Measurements from ENCODE around the gene ABCB9.

Gene ABCB9

GRCh38 chr12:123001464-123001863, 35.2 kb upstream of the ABCB9 start:
- H3K9me3 ChIP-seq (ENCODE audit: control insufficient read depth, insufficient read depth, low read length): no peaks in the 10 kb centered on the region
- no peak overlapping the region for H3K4me3 ChIP-seq (ENCODE audit: low read length)
- no CpG with 5 or more reads among the region's 3 CpGs for WGBS (ENCODE audit: insufficient coverage, insufficient read length)
- H3K27ac ChIP-seq (ENCODE audit: low read length): no peak overlapping the region
- H3K4me1 ChIP-seq (ENCODE audit: control insufficient read depth, insufficient read depth, low read length): no peaks in the 10 kb centered on the region
- no peaks in the 10 kb centered on the region for H3K36me3 ChIP-seq (ENCODE audit: control insufficient read depth, insufficient read depth, low read length)
- H3K27me3 ChIP-seq (ENCODE audit: control insufficient read depth, insufficient read depth, low read length): no peaks in the 10 kb centered on the region
- no peak for DNase-seq (ENCODE audit: low read depth, low spot score)

GRCh38 chr12:123000578-123000977, 34.3 kb upstream of the ABCB9 start:
- Histone ChIP-seq H3K4me3 (ENCODE audit: low read length) (no peak overlapping the region), H3K36me3 (ENCODE audit: control insufficient read depth, insufficient read depth, low read length) (no peaks in the 10 kb centered on the region), H3K9me3 (ENCODE audit: control insufficient read depth, insufficient read depth, low read length) (no peaks in the 10 kb centered on the region), H3K27me3 (ENCODE audit: control insufficient read depth, insufficient read depth, low read length) (no peaks in the 10 kb centered on the region), H3K4me1 (ENCODE audit: control insufficient read depth, insufficient read depth, low read length) (no peaks in the 10 kb centered on the region), H3K27ac (ENCODE audit: low read length) (no peak overlapping the region)
- no CpG with 5 or more reads among the region's 10 CpGs for whole genome bisulfite sequencing (ENCODE audit: insufficient coverage, insufficient read length)
- DNase-seq (ENCODE audit: low read depth, low spot score): no peak

DNA sequence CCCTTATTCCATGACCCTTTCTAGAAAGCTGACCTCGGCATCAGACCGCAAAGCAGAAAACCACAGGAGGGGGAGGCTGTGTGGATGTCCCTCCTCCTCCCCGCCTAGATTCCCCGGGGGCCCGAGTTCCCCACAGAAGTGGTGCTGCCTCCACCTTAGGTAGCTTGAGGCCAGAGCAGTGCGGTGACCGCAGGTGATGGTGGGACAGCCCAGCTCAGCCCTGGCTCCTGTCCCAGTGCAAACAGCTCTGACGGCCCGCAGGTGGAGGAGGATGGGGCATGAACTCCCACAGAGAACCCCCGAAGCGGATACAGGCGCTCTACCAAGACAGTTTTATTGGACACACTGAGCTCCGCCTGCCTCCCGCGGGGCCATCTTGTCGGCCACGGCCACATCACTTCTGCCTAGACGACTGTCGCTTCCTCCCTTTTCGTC, 33.7 kb upstream of the ABCB9 start:
- Histone ChIP-seq H3K27me3 (ENCODE audit: control insufficient read depth, insufficient read depth, low read length) (no peaks in the 10 kb centered on the region), H3K4me1 (ENCODE audit: control insufficient read depth, insufficient read depth, low read length) (no peaks in the 10 kb centered on the region), H3K27ac (ENCODE audit: low read length) (no peak overlapping the region), H3K4me3 (ENCODE audit: low read length) (no peak overlapping the region), H3K36me3 (ENCODE audit: control insufficient read depth, insufficient read depth, low read length) (no peaks in the 10 kb centered on the region), H3K9me3 (ENCODE audit: control insufficient read depth, insufficient read depth, low read length) (no peaks in the 10 kb centered on the region)
- no peak for DNase-seq (ENCODE audit: low read depth, low spot score)
- no CpG with 5 or more reads among the region's 20 CpGs for WGBS (ENCODE audit: insufficient coverage, insufficient read length)

- WGBS (ENCODE audit: insufficient coverage, insufficient read length): no CpG with 5 or more reads among the region's 8 CpGs
- Histone ChIP-seq H3K36me3 (ENCODE audit: control insufficient read depth, insufficient read depth, low read length) (no peaks in the 10 kb centered on the region), H3K27ac (ENCODE audit: low read length) (no peak overlapping the region), H3K27me3 (ENCODE audit: control insufficient read depth, insufficient read depth, low read length) (no peaks in the 10 kb centered on the region), H3K4me1 (ENCODE audit: control insufficient read depth, insufficient read depth, low read length) (no peaks in the 10 kb centered on the region), H3K9me3 (ENCODE audit: control insufficient read depth, insufficient read depth, low read length) (no peaks in the 10 kb centered on the region), H3K4me3 (ENCODE audit: low read length) (no peak overlapping the region)
- no peak for DNase-seq (ENCODE audit: low read depth, low spot score)
Observed at GRCh38 chr12:122999196-122999946, 33.1 kb upstream of the ABCB9 start.

DNA sequence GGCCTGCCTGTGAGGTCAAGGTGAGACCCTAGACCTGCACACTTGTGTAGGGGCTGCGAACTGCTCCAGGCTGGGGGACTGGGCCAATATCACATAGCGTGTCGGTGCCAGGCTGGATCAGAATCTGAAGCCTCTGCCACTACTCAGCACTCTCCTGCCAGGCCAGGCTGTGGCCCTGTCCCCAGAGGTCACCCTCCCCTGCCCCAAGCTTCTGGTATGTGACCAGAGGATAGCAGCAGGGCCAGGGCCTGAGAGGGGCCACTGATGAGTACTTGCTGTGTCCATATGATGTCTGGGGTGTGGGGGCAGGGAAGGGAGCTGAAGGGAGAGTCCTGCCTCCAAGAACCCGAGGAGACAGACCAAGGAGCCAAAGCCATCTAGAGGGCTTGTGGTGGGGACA, 32.1 kb upstream of the ABCB9 start:
- Histone ChIP-seq H3K9me3 (ENCODE audit: control insufficient read depth, insufficient read depth, low read length) (no peaks in the 10 kb centered on the region), H3K4me3 (ENCODE audit: low read length) (no peak overlapping the region), H3K27ac (ENCODE audit: low read length) (no peak overlapping the region), H3K36me3 (ENCODE audit: control insufficient read depth, insufficient read depth, low read length) (no peaks in the 10 kb centered on the region), H3K27me3 (ENCODE audit: control insufficient read depth, insufficient read depth, low read length) (no peaks in the 10 kb centered on the region), H3K4me1 (ENCODE audit: control insufficient read depth, insufficient read depth, low read length) (no peaks in the 10 kb centered on the region)
- DNase-seq (ENCODE audit: low read depth, low spot score): no peak
- WGBS (ENCODE audit: insufficient coverage, insufficient read length): no CpG with 5 or more reads among the region's 4 CpGs

- H3K9me3 ChIP-seq (ENCODE audit: control insufficient read depth, insufficient read depth, low read length): no peaks in the 10 kb centered on the region
- H3K27me3 ChIP-seq (ENCODE audit: control insufficient read depth, insufficient read depth, low read length): no peaks in the 10 kb centered on the region
- DNase-seq (ENCODE audit: low read depth, low spot score): no peak
- no peaks in the 10 kb centered on the region for H3K4me1 ChIP-seq (ENCODE audit: control insufficient read depth, insufficient read depth, low read length)
- WGBS (ENCODE audit: insufficient coverage, insufficient read length): no CpG with 5 or more reads among the region's 25 CpGs
- H3K4me3 ChIP-seq (ENCODE audit: low read length): no peak overlapping the region
- no peak overlapping the region for H3K27ac ChIP-seq (ENCODE audit: low read length)
- no peaks in the 10 kb centered on the region for H3K36me3 ChIP-seq (ENCODE audit: control insufficient read depth, insufficient read depth, low read length)
Observed at GRCh38 chr12:122997343-122998250, 31.3 kb upstream of the ABCB9 start.

DNA sequence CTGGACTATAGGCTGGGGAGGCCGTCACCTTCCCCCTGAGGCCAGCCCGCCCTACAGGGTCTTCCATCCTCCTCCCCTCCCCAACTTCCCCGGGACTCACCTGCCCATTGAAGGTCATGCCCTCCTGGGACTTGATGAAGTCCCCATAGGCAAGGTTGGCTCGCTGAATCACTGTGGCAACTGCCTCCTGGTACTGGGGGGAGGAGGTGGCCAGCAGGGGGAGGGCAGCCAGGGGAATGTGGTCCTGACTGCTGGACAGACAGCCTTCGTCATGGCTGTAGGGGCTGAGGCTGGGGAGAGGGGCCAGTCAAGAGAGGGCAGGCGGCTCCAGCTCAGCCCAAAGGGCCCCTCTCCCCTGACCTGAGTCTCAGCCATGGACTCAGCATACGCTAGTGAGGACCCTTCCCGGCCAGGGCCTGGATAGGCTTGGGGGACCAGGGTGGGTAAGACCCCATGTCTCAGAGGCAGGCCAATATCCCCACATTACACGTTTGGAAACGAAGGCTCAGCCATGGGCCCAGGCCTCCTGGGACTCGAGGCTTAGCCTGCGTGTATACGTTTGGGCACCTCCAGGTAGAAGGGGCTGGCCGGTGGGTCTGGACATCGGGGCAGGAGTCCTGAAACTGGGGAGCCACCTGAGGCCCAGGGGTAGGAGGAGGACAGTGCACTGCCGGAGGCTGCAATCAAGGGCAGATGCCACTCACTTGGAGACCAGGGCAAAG, 30.5 kb upstream of the ABCB9 start:
- Histone ChIP-seq H3K27ac (ENCODE audit: low read length) (no peak overlapping the region), H3K27me3 (ENCODE audit: control insufficient read depth, insufficient read depth, low read length) (no peaks in the 10 kb centered on the region), H3K4me3 (ENCODE audit: low read length) (no peak overlapping the region), H3K4me1 (ENCODE audit: control insufficient read depth, insufficient read depth, low read length) (0 out of 2 replicates have a peak, but pooled peaks cover 2% of the 10 kb centered on the region), H3K9me3 (ENCODE audit: control insufficient read depth, insufficient read depth, low read length) (no peaks in the 10 kb centered on the region), H3K36me3 (ENCODE audit: control insufficient read depth, insufficient read depth, low read length) (no peaks in the 10 kb centered on the region)
- no CpG with 5 or more reads among the region's 16 CpGs for WGBS (ENCODE audit: insufficient coverage, insufficient read length)
- DNase-seq (ENCODE audit: low read depth, low spot score): no peak

DNA sequence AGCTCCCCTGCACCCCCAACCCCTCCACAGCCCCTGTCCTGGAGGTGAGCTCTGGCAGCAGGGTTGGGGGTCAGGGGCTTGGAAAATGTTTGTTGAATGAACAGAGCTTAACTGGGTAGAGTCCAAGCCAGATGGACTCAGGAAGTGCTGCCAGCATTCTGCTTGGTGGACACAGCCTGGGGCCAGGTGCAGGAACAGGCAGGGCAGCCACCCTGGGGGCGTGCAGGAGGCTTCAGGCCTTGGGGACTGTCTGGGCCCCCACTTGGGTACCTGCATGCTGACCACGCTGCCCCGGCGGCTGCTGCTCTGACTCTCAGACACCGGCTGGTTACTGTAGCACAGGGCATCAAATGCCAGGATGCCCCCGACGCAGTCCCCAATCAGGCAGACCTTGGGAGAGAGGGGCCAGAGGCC, 29.9 kb upstream of the ABCB9 start:
- no peaks in the 10 kb centered on the region for H3K9me3 ChIP-seq (ENCODE audit: control insufficient read depth, insufficient read depth, low read length)
- no CpG with 5 or more reads among the region's 7 CpGs for WGBS (ENCODE audit: insufficient coverage, insufficient read length)
- H3K36me3 ChIP-seq (ENCODE audit: control insufficient read depth, insufficient read depth, low read length): no peaks in the 10 kb centered on the region
- H3K27me3 ChIP-seq (ENCODE audit: control insufficient read depth, insufficient read depth, low read length): no peaks in the 10 kb centered on the region
- H3K4me1 ChIP-seq (ENCODE audit: control insufficient read depth, insufficient read depth, low read length): 0 out of 2 replicates have a peak, but pooled peaks cover 2% of the 10 kb centered on the region
- no peak overlapping the region for H3K27ac ChIP-seq (ENCODE audit: low read length)
- DNase-seq (ENCODE audit: low read depth, low spot score): no peak
- H3K4me3 ChIP-seq (ENCODE audit: low read length): no peak overlapping the region

- 0 out of 2 replicates have a peak, but pooled peaks cover 2% of the 10 kb centered on the region for H3K4me1 ChIP-seq (ENCODE audit: control insufficient read depth, insufficient read depth, low read length)
- H3K36me3 ChIP-seq (ENCODE audit: control insufficient read depth, insufficient read depth, low read length): no peaks in the 10 kb centered on the region
- no peaks in the 10 kb centered on the region for H3K27me3 ChIP-seq (ENCODE audit: control insufficient read depth, insufficient read depth, low read length)
- H3K9me3 ChIP-seq (ENCODE audit: control insufficient read depth, insufficient read depth, low read length): no peaks in the 10 kb centered on the region
- H3K4me3 ChIP-seq (ENCODE audit: low read length): no peak overlapping the region
- no peak overlapping the region for H3K27ac ChIP-seq (ENCODE audit: low read length)
- DNase-seq (ENCODE audit: low read depth, low spot score): no peak
- no CpG with 5 or more reads among the region's 20 CpGs for WGBS (ENCODE audit: insufficient coverage, insufficient read length)
Observed at GRCh38 chr12:122995503-122996187, 29.4 kb upstream of the ABCB9 start.
